Hypothalamus (tissue), 51 donors: ENCODE data around the gene MIF4GD.
"Not testable (repeated sequence)": the region's sequence is repeated elsewhere in the genome, so short reads cannot be mapped to it uniquely, and the experiment has no call there.

Experiments used
- DNase-seq, 51 donors: peaks; one replicate each; lab custom pipeline; 2025; lab: John Stamatoyannopoulos, UW

MIF4GD gene

DNA sequence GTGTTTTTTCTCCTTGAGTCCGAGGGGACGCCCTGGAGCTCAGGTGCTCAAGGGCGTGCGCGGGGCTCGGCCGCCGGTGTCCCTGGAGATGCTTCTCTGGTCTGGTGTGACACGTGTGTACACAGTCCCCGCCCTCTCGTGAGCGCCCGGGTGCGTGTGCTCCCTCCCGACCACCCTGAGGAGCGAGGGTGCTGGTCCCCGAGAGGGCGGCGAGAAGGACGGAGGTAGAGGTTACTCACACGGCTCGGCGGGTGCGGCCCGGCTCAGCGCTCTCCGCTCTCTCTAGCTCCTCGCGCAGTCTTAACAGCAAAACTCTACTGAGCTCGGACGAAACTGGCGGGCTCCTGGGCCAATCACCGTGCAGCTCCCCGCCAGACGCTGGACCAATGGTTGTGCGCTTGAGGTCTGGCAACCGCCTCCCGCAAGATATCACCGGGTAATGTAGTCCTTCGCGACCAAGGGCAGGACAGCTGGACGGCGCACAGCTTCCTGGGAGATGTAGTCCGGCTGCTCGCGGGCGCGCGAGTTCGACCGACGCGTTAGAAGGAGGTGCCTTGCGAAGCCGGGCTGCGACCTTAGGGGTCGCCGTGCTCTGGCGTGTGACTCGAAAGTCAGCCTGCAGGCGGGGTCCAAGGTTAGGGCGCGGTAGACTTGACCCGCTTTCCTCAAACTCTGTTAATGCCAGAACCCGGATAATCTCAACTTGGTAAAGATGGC is 18.2 kb upstream of the MIF4GD start, which contains the start of gene SLC25A19:
SLC25A19 (minus strand) TSS at position 319 of the 717 bp plus-strand sequence. CDS start 2,669 bp downstream, outside the sequence.
- peak; percentile 71 to 99 (median 97) for DNase-seq

DNA sequence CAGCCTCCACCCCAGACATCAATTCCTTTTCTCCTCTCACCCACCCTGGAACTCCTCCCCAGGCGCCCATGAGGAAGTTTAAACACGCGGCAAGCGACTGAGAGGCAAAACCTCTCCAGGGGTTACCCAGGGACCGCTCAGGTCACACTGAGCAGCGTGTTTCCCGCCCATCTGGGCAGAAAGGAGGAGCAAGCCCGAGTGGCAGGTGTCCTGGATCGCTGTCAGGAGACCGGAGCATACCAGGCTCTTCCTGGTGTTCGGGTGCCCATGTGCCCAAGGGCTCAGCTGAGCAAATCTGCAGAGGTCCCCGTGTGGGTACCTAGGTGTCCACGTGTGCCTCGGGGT is 17.7 kb upstream of the MIF4GD start:
- DNase-seq: peak in 5 of 51 donors; percentile 43 to 65 (median 57)

DNA sequence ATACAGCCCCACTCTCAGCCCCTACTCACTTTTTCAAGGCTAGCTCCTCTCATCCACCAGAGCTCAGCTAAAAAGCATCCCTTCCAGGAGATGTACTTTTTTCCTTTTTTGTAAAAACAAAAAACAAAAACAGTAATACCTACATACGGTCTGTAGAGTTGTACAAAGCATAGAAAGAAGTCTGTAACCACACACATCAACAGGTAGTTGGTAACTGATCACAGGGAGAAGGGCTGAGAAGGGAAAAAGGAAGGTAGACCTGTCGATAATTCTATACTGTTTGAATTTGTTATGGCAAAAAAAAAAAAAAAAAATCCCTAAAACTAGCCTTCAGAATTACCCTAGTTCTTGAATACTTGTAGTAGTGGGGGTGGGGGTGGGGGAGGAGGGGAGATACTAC is 17.3 kb upstream of the MIF4GD start:
- no peak for DNase-seq

DNA sequence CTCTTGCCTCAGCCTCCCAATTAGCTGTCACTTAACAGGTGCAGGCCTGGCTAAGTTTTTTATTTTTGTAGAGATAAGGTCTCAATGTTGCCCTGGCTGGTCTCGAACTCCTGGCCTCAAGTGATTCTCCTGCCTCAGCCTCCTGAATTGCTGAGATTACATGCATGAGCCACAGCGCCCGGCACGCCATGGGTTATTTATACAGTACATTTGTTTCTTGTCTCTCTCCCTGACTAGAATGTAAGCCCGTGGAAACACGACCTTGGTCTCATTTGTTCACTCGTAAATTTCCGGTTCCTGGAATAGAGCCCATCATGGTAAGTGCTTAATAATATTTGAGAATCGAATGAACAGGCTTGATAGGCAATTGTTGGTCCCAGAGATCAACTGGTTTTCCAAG is 16.2 kb upstream of the MIF4GD start:
- DNase-seq: no peak

GRCh38 chr17:75285123-75285522 is 14.1 kb upstream of the MIF4GD start:
- DNase-seq: no peak

DNA sequence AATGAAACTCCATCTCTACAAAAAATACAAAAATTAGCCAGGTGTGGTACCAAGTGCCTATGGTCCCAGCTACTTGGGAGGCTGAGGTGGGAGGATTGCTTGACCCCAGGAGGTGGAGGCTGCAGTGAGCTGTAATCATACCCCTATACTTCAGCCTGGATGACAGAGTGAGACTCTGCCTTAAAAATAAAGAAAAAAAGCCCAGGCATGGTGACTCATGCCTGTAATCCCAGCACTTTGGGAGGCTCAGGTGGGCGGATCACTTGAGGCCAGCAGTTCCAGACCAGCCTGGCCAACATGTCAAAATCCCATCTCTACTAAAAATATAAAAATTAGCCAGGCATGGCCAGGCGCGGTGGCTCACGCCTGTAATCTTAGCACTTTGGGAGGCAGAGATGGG is 9.2 kb upstream of the MIF4GD start:
- DNase-seq: not testable (repeated sequence)

GRCh38 chr17:75277664-75278071 is 6.6 kb upstream of the MIF4GD start:
- DNase-seq: no peak

DNA sequence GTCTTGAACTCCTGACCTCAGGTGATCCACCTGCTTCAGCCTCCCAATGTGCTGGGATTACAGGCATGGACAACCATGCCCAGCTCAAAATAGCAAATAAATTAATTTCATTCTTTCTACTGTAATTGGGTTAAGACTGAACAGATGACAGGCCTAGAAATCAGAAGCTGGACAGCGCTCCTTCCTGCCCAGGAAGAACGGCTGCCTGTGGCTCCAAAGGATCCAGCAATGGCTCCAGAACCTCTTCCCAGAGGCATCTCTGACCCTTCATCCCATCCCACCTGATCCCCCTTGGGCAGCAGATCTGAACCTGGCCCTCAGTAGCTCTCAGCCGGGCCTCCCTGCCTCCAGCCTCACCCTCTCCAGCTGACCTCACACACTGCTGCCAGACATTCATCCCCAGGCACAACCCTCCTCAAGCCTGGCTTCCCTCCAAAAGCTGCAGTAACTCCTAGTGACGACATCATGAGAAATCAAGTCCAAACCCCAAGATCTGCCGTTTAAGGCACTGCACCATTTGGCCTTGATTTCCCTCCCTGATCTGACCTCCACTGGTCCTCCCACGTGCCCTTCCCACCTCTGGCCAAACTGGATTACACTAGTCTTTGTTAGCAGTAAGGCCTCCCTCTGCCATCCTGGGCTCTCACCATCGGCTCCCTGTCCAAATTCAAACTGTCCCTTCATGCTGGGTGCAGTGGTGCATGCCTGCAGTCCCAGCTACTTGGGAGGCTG is 3.1 kb upstream of the MIF4GD start:
- DNase-seq: no peak

DNA sequence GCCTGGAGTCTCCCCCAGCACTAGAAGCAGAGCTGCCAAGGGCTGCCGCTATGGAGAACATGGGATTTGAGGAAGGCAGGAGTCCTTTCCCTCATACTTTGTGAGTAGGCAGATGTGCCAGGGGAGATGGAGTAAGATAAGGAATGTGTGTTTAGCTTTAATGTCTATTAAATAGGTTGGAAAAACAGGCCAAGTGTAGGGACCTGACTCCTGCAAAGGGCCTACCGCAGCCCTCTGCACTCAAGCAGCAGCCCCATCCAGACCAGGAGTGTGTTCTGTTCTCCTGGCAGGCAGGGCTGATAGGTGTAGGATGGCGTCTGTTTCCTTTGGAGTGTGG is 1.8 kb upstream of the MIF4GD start:
- DNase-seq: peak in 1 of 51 donors; percentile 52

- DNase-seq: peak in 18 of 51 donors; percentile 9 to 54 (median 27)
Measured at GRCh38 chr17:75271955-75272847, 1.2 kb upstream of the MIF4GD start.

GRCh38 chr17:75271233-75271954 is 363 bp upstream of the MIF4GD start:
- DNase-seq: peak in 50 of 51 donors; percentile 28 to 88 (median 64)

- peak in 33 of 51 donors; percentile 25 to 78 (median 56) for DNase-seq
Measured at GRCh38 chr17:75270218-75270965, 639 bp downstream of the MIF4GD start.

GRCh38 chr17:75269844-75270217 is 1.2 kb downstream of the MIF4GD start:
- no peak for DNase-seq

DNA sequence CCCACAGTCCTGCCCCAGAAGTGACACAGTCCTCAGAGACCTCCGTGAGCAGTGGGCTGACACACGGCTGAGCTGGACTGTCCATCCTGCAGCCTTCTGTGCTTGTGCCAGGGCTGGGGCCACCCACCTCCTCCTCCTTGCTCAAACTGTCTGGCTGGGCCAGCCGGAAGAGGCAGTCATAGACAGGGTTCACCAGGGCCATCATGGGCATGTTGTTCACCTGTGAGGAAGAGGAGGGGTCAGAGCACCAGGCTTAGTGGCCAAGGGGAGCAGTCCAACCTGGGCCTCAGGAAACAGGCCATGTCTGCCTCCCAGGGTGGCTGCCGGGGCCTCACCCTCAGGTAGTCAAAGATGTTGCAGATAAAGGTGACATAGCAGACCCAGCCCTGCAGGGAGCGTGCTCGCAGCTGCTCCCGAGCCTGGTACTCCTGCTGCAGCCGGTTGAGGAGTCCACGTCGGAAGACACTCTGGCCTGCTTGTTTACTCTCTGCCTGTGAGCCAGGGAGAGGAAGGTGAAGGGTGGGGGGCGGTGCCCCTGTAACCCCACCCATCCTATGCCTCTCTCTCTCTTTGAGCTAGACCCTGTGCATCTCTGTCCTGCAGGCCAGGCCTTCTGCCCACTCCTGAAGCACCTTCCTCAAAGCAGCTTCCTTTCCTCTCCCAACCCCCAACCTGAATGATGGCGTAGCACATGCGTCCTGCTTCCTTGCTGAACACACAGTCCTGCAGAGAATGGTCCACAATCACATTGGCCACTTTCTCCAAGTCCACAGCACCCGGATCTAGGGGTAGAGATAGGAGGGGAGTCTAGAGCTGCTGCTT is 3.4 kb downstream of the MIF4GD start:
- no peak for DNase-seq

DNA sequence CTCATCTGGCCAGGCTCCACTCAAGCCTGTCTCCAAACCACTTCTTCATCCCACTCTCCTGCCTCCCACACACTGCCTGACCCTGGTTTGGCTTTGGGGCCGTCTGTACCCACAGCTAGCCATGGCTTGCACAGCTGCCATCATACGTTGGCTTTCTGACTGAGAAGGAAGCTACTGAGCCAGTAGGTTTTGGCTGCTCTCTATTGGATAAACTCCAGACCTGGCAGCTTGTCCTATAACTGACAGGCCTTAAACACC is 3.9 kb downstream of the MIF4GD start:
- peak in 7 of 51 donors; percentile 30 to 62 (median 46) for DNase-seq

DNA sequence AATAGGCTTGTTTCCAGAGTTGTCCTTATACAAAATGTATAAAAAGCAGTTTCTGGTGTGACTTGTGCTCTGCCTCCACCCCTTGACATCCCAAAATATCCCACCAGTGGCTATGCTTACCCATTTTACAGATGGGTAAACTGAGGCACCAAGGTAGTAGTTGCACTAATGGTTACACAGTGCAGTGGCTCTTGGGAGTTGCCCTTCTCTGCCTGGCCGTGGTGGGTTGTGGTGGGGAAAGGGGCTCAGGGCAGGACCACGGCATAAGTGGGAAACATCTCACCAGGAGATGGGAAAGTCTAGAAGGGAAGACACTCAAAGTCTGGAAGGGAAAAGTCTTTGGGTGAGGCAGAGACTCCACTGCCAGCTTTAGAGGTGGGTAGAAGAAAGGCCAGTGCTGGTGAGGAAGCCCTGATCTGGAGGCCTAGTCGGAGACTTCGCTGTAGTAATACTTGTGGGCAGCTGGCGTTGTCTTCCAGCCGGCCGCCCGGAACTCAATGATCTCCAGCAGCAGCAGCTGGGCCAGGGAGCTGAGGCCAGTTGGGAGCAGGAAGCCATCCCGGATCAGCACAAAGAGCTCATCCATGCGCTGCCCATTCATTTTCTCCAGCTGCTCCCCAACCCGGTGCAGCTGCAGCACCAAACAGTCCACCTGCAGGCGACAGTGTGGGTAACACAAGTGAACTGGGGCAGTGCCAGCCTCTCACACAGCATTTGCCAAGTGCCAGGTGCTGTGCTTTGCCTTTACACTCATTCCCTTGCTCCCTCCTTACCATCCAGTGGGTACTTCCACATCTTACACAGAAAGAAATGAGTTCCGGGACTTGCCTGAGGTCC is 4.5 kb downstream of the MIF4GD start:
- DNase-seq: peak in 24 of 51 donors; percentile 11 to 65 (median 38)

- DNase-seq: no peak
Measured at GRCh38 chr17:75265614-75266315, 5.3 kb downstream of the MIF4GD start.

DNA sequence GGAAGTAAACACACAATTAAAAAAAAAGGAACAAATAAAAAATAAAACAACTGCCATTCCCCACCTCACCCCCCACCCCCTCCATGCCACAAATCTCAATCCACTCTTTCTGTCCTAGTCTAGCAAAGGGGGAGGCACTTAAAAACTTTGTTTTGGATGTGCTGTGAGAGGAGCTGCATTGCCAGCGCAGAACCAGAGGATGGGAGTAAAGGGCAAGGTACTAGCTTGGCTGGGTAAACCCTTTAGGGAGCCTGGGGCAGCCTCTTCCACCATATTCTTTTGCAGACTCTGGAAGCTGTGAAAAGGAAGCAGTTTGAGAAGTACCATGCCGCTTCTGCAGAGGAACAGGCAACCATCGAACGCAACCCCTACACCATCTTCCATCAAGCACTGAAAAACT is 8.0 kb downstream of the MIF4GD start:
- no peak for DNase-seq
